GM18873 (cell line): ENCODE measurements around the gene KRABD2.
"Not testable (repeated sequence)": the region's sequence is repeated elsewhere in the genome, so short reads cannot be mapped to it uniquely, and the experiment has no call there.

Experiments
- ATAC-seq: cut with Tn5 transposase; IDR thresholded peaks from one replicate; pipeline ENCODE4 v1.9.1; 2021; ENCODE audit warnings: mild to moderate bottlenecking, moderate library complexity, moderate number of reproducible peaks; ENCODE audit not compliant: unreplicated experiment, low FRiP score

The KRABD2 gene

DNA sequence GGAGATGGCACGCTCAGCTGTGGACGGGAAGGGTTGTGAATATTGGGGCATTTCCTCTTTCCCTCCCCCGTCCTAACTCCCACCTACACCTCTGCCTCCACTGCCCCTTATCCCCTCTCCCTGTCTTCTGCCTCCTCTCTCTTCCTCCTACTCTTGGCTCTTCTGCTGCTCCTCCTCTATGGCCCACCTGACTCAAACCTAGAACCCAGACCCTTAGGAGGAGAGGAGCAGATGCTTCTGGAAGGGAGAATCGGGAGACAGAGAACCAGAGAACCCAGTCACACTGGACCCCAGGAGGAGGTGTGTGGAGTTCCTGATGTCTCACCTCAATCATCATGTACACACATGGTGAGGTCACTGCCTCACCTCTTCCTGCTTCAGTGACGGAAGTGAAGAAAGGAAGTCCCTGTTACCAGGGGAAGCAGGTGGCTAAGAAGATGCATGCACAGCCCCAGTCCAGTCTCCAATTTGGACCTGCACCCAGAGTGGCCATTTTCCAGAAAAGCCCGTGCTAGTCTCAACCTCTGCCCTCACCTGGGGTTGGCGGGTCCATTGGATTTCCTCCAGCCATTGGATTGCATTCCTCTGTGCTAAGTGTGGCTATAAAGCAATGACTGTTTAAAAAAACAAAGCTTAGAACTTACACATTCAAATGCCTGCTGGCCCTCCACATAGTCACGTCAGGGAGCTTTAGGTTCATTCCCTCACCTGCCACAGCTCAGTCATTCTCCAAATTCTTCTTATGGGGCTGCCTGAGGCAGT is 17.1 kb upstream of the KRABD2 start:
- no peak for ATAC-seq

DNA sequence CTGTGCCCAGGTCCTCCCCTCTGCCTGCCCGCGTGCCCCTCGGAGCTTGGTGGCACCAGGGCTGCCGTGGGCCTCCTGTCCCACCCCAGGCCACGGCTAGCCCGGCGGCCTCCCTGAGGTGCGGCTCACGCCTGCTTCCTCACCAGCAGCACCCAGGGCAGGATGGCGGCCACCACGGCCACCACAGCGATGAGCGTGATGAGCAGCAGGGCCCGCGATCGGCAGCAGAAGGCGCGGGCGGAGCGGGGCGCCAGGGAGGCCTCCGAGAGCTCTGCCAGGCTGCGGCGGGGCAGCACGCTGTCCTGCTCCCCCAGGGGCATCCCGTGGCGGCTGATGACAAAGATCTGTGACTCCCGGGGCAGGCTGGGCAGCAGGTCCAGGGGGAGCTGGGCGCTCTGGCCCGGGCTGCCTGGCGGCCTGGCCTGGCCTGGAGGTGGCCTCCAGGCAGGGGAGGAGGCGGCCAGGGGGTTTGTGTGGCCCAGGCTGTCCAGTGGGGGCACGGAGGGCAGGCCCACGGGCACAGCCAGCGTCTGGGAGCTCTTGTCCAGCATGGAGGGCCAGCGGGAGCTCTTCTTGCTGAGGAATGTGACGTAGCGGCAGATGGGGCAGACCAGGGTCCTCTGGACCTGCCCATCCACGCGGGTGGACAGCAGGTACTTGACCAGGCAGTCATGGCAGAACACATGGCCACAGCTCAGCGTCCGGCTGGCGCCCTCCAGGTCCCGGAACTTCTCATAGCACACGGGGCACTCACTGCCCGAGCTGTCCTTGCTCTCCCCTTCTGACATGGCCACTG is 16.4 kb upstream of the KRABD2 start:
- ATAC-seq, result no peak

DNA sequence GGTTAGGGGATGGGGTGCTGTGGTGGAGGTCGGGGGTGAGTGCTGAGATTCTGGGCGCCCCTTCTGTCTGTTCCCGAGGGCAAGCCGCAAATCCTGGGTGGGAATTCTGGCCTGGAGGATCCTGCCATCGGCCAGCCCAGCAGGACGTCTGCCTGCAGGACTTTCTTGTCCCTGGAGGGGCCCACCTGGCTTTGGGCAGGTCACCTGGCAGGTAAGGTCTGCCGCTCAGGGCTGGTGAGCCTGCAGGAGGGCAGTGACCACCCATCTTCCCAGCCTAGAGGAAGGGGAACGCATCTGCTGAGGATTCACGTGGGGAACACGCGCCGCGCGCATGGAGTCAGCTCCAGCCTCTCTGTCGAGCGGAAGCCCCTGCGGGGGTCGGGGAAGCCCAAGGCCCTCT is 15.8 kb upstream of the KRABD2 start:
- ATAC-seq, result no peak

DNA sequence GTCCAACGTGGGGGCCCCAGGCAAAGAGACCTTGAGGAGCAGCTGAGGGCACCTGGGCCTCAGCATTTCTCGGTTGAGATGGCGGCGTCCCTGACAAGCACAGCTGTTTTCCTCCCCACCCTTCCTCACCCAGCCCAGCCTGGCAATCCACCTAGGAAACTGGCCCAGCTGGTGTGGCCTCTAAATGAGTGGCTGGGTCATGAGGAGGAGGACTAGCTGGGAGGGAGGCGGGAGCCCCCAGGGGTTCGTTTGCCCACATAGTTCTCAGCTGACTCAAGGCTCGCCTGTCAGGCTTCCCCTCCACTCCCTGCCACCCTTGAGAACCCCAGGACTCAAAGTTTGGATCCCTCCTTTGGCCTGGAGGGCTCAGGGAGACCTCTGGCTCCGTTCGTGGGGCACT is 15.2 kb upstream of the KRABD2 start:
- ATAC-seq, result no peak

DNA sequence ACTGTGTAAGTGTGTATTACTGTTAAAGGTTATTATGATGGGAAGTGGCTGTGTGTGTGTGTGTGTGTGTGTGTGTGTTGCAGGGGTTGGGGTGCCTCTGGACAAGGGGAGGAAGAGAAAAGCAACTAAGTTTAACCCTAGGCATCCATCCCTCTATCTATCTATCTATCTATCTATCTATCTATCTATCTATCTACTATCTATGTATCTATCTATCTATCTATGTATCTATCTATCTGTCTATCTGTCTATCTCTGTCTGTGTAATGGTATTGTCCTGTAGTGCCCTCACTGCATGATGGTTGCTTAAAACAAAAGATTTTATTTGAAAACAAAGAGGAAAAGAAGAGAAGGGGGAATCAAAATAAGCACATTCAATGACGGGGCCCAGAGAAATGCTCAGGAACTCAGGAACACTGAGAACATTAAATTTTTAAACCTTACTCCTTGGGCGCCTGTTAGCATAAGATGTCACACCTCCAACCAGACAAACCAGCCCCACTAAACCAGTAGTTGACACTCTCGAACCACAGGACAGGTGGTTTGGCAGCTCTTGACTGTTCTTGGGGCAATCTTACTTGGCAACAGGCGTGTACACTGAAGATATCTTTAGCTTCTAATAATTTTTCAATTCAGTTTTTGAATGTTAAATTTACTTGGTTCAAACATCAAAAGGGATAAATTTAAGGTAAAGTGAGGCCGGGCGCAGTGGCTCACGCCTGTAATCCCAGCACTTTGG is 11.6 kb upstream of the KRABD2 start:
- no peak for ATAC-seq

DNA sequence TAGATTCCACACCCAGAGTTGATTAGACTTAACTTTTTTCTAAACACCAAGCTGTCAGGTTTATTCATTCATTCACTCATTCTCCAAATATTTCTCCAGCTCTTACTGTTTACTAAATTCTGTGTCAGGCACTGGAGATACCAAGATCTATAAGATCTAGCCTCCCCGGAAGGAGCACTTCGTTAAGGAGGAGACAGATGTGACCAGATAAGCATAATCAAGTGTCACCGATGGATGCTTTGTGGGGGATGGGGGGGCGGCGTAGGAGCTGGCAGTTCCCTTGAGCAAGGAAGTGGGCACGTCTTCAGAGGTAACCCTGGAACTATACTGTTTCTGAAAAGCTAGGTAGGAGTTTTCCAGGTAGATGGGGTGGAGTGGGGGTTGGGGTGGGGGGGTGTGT is 10.3 kb upstream of the KRABD2 start:
- no peak for ATAC-seq

DNA sequence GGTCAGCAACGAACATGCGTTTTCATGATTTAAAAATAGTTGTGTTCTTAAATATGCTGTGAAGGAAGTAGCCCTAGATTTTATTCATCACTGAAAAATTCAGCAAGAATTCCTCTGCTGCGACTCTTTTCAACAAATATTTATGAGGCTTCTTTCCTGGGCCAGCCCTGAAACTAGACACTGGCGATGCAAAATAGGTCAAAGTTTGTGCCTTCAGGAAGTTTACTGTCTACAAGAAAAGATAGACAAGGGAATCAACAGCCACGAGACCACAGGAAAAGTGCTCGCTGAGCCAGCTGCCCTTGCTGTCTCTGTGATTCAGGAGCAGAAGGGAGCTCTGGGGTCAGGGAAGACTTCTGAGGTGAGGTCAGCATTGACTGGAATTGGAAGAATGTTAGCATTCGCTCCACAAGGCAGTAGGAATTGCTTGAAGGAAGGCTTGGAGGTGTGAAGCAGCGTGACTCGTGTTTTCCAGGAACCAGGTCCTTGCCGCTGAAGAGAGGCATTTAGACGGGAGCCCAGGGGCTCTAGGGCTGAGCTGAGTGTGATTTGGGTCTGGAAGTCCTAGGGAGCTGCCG is 8.4 kb upstream of the KRABD2 start:
- ATAC-seq, result no peak

DNA sequence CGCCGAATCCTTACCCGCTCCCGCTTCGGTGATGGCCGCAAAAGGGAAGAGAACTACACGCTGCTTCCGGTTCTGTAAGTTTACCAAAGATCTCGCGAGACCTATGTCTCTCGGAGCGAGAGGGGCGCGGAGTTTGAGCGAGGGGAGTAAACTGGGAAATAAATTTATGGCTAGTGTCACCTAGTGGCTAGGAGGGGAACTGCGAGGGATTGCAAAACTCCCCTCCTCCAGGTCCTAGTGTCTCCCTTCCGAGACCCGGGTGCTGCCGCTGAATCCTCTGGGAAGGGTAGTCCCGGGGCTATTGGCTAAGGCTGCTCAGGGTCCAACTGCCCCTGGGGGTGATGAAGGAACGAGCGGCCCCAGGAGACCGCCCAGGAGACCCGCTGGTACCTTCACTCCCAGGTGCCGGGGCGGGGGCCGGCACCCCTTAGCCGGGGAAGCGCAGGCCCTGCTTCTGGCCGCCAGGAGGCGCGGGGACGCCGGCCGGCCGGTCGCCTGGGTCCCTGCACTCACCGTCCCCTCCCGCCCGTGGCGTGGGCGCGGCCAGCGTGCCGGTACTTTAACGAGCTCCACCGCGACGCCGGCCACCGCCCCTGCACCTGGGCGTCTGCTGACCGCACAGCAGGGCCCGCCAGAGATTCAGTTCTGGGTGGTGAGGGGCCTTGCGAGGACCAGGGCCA is 6.8 kb upstream of the KRABD2 start, which contains the start of gene RPL26:
TSS of gene RPL26 (minus strand) at position 51 of the 680 bp plus-strand sequence. CDS start 883 bp downstream, outside the sequence.
- ATAC-seq, result peak; percentile 87

DNA sequence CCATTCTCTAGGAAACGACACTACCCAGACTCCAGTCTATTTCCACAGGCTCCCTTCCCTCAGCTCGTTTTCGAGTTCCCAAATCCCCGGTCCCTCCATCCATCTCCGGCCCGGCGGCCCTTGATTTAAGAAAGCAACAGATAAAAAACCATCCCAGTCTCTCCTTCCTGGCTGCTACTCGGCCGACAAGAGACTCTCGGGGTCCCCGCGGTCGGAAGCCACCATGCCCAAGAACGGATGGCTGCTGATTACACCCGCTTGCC is 6.3 kb upstream of the KRABD2 start:
- ATAC-seq, result no peak

DNA sequence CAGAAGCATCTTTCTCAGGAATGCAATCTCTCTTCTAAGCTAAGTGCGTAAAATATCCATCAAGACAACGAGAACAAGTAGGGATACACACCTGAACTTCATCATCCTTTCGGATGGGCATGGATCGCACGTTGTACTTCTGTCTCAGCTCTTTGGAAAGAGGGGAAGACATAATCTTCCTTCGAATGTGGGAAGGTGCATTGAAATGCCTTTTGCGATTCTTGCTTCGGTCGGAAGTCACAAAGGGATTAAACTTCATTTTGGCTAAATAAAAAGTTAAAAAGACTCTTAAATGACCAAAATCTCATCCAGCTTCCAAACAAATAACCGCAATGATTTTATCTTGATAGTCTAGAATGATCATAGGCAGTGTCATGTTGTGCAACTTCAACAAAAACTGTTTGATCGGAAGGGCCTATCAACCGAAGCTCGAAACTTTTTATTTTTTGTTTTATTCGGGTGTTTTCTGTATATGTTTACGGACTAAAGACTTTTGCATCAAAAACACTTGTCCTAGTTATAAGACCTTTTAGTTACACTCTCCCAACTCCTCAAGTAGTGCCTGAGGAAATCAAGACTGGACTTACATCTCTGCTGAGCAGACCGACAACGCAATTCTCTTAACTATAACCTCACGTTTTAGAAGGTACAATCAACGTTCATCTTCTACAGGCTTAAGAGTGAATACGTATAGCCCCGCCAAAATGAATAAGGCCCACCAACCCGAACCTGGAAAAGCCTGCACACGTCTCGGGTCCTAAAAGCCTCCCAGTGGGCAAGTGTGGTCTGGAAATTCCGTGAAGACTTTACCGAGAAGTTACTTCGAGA is 5.8 kb upstream of the KRABD2 start:
- no peak for ATAC-seq

DNA sequence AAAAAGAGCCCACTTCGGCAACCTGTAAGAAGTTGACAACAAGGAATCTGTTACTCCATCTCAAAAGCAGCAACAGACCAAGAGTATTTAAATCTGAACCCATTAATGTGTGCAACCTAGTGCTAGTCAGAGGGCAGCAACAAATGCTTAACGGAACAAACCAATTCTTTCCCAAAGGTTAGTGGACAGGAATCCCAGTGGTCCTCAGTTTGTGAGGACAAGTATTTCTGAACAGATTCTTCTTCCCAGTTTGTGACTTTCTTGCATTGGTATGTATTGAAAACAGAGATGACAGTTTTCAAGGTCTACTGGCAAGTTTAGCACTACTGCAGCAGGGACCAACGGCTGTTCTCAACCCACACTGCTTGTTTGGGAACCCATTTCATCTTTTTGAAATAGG is 3.5 kb upstream of the KRABD2 start:
- ATAC-seq, result no peak

DNA sequence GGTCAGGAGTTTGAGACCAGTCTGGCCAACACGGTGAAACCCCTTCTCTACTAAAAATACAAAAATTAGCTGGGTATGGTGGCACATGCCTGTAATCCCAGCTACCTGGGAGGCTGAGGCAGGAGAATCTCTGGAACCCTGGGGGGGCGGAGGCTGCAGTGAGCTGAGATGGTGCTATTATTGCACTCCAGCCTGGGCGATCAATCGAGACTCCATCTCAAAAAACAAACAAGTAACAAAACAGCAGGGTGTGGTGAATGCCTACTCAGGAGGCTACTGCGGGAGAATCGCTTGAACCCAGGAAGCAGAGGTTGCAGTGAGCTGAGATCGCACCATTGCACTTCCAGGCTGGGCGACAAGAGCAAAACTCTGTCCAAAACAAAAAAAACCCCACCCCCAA is 1.6 kb upstream of the KRABD2 start:
- not testable (repeated sequence) for ATAC-seq

DNA sequence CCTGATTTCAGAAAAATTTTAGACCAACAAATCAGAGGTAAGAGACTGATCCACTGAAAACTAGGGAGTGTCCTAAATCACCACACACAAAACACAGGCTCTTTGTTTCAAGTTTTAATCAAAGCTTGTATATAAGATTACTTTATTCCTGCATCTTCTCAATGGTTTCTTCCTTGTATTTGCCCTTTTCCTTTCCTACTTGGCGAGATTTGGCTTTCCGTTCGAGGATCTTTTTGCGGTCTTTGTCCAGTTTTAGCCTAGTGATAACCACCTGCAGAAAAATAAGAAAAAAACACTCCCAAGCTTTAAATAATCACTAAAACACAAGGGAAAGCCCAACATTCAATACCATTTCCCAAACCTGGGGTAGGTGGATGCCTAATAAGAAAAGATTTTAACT is 918 bp upstream of the KRABD2 start:
- ATAC-seq, result no peak

DNA sequence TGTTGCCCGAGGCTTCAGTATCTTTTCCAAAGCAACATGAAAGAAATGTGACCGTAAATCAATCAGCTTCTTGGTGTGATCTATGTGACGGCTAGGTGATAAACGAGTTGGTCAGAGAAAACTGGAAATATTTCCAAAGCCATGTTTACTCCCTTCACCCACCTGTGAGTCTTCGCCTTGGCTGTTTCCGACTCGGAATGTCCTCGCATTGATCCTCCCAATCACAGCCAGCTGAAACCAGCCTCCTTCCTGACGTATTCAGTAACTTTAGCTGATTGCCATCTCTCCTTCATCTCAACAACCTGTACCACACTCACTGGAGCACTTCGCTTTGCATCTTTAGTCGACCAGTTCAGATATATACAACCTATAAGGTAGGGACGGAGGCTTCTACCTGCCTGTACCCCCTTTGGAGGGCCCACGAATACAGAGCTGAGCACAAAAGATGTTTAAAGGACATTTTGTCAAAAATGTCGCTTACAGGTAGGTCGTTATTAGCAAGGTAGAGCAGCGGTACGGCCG is 705 bp downstream of the KRABD2 start:
- ATAC-seq, result no peak

DNA sequence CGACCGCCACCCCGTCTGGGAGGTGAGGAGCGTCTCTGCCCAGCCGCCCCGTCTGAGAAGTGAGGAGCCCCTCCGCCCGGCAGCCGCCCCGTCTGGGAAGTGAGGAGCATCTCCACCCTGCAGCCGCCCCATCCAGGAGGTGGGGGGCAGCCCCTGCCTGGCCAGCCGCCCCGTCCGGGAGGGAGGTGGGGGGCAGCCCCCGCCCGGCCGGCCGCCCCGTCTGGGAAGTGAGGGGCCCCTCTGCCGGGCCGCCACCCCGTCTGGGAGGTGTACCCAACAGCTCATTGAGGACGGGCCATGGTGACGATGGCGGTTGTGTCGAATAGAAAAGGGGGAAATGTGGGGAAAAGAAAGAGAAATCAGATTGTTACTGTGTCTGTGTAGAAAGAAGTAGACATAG is 2.6 kb downstream of the KRABD2 start:
- not testable (repeated sequence) for ATAC-seq

DNA sequence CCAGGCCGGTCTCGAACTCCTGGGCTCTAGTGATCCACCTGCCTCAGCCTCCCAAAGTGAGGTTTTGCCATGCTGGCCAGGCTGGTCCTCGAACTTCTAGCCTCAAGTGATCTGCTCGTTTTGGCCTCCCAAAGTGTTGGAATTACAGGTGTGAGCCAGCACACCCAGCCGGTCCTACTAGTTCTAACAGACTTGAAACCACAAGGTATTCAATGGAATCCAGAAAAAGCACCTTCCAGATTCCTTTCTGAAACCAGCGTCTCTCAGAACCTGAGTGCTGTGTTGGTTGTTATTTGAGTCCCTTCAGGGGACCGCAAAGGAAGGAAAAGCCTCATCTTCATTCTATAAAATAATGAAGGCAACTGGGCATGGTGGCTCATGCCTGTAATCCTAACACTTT is 4.1 kb downstream of the KRABD2 start:
- no peak for ATAC-seq

DNA sequence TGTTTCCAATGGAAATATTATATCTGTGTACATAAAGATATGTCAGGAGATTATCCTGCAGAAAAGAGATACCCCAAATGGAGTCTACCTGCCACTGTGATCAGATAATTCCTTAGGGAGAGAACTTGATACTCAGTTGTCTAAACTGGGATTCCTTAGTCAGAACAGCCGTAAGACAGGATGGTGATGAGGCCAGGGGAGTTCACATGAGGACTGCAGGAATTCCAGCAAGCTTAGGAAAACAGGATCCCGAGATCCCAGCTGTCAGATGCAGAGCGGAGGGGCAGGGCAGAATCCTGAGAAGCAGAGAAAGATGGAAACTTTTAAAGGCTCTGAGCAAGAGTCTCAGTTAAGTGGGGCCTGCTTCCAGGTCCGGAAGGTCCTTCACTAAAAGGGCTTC is 4.7 kb downstream of the KRABD2 start:
- no peak for ATAC-seq

DNA sequence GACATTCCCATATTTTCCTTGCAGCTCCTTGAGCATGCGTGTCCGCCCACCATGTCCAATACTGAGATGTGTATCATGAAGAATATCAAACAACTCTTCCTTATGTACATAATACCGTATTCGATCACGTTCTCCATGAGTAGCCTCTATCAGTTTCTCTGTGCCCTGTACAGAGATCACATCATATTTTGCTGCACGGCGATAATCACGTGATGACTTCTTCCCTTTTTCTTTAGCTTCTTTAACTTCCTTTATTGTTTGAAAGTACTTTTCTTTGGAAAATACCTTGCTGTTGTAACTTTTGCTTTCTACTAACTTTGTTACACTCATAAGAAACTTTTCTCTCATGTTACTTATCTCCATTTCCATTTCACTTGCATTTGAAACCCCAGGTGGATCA is 6.6 kb downstream of the KRABD2 start:
- no peak for ATAC-seq

DNA sequence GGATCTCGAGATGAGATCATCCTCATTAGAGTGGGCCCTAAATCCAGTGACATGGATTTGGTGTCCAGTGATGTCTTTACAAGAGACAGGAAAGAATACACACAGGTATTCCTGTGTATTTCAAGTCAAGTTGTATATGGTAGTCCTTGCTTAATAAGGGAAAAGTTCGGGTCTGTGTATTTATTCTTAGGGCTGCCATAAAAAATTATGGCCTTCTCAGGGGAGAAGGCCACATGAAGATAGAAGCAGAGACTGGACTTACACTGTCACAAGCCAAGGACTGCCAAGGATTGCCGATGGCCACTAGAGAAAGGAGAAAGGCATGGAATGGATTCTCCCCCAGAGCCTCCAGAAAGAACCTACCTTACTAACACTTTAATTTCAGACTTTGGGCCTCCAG is 8.3 kb downstream of the KRABD2 start:
- ATAC-seq, result no peak
